HG02943 (cell line): ENCODE data around the gene CDAN1.
"Not testable (repeated sequence)": the region's sequence is repeated elsewhere in the genome, so short reads cannot be mapped to it uniquely, and the experiment has no call there.

Source experiments
- ATAC-seq: cut with Tn5 transposase; IDR thresholded peaks from one replicate; pipeline ENCODE4 v1.9.1; 2021; ENCODE audit warnings: mild to moderate bottlenecking, low read depth, moderate library complexity; ENCODE audit not compliant: unreplicated experiment

CDAN1 gene

GRCh38 chr15:42710662-42711061 lies 26.3 kb downstream of the CDAN1 start:
- ATAC-seq = no peak

- no peak for ATAC-seq
Measured at GRCh38 chr15:42707873-42708544, 28.9 kb downstream of the CDAN1 start.

- no peak for ATAC-seq
Measured at GRCh38 chr15:42707068-42707467, 29.9 kb downstream of the CDAN1 start.

- no peak for ATAC-seq
Measured at GRCh38 chr15:42705336-42705735, 31.6 kb downstream of the CDAN1 start.

GRCh38 chr15:42704492-42704926 lies 32.4 kb downstream of the CDAN1 start:
- no peak for ATAC-seq

- ATAC-seq = no peak
Measured at GRCh38 chr15:42696626-42697025, 40.3 kb downstream of the CDAN1 start.

- ATAC-seq = no peak
Measured at GRCh38 chr15:42695527-42696071, 41.3 kb downstream of the CDAN1 start.

- ATAC-seq = no peak
Measured at GRCh38 chr15:42694398-42694797, 42.5 kb downstream of the CDAN1 start.

- ATAC-seq = no peak
Measured at GRCh38 chr15:42693942-42694341, 43.0 kb downstream of the CDAN1 start.

GRCh38 chr15:42693496-42693895 lies 43.4 kb downstream of the CDAN1 start:
- no peak for ATAC-seq

GRCh38 chr15:42692997-42693396 lies 43.9 kb downstream of the CDAN1 start:
- no peak for ATAC-seq

GRCh38 chr15:42692536-42692935 lies 44.4 kb downstream of the CDAN1 start:
- no peak for ATAC-seq

GRCh38 chr15:42691770-42692169 lies 45.2 kb downstream of the CDAN1 start:
- no peak for ATAC-seq

GRCh38 chr15:42691308-42691707 lies 45.6 kb downstream of the CDAN1 start:
- no peak for ATAC-seq

- no peak for ATAC-seq
Measured at GRCh38 chr15:42688301-42688700, 48.6 kb downstream of the CDAN1 start.

GRCh38 chr15:42687740-42688139 lies 49.2 kb downstream of the CDAN1 start:
- ATAC-seq = no peak

GRCh38 chr15:42686281-42686680 lies 50.6 kb downstream of the CDAN1 start:
- ATAC-seq = no peak

GRCh38 chr15:42681119-42681518 lies 55.8 kb downstream of the CDAN1 start:
- no peak for ATAC-seq

GRCh38 chr15:42680142-42680482 lies 56.8 kb downstream of the CDAN1 start:
- ATAC-seq = not testable (repeated sequence)

- no peak for ATAC-seq
Measured at GRCh38 chr15:42679285-42680141, 57.4 kb downstream of the CDAN1 start.

- no peak for ATAC-seq
Measured at GRCh38 chr15:42675021-42675420, 61.9 kb downstream of the CDAN1 start.

- ATAC-seq = no peak
Measured at GRCh38 chr15:42674472-42674871, 62.5 kb downstream of the CDAN1 start.
